T47D (cell line): Measurements from ENCODE around the gene NHERF2.
A peak's percentile ranks its signal among the peaks of the same experiment; 100 is the strongest.
"Not testable (repeated sequence)": the region's sequence is repeated elsewhere in the genome, so short reads cannot be mapped to it uniquely, and the experiment has no call there.

ENCODE experiments used
- DNase-seq, 2 experiments: peaks; one replicate each; pipeline versions ENCODE4 v3.0.0 to v3.0.0-alpha.2; 2011 to 2012; ENCODE audit warnings: low read depth in 1 of 2, low spot score in 1 of 2
- JUND ChIP-seq: IDR thresholded peaks from 2 replicates; pipeline ENCODE4 v1.6.1; 2012; ENCODE audit warnings: low read depth
- in situ Hi-C: cut with HindIII; loops from 2 replicates; pipeline ENCODE4 v1.10.0; 2016; ENCODE audit warnings: low sequenced_read_pairs, low pct_unique_long_range_greater_than_20kb

The NHERF2 gene

DNA sequence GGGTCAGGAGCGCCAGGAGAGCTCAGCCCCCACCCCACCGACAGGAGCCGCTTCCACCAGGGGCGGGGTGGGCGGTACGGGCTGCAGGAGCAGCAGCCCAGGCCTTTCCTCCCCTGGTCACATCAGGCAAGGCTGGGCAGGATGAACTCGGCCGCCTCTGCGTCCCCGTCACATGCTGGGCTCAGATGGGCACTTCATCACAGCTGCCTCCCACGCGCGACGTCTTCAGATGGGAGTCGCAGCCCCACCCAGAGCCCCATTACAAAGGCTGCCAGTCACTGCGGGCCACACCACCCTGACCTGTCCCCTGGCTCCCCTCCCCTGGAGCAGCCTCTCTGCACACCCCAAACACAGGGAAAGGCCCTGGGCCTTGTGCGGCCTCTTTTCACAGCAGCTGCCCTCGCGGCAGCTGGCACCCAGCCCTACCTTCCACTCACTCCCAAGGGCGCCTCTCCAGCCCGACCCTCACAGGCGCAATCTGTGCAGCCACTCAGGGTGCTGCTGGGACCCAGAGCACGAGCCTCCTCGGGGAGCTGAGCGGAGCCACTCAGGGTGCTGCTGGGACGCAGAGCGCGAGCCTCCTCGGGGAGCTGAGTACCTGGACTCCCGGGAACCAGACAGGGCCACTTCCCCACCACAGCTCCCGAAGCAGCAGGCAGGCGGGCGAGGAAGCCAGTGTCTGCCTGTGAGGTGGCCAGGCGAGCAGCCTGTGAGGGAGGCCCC lies 21.7 kb upstream of the NHERF2 start:
- no peak for DNase-seq
- in situ Hi-C loops: no loop called here
- TF ChIP-seq JUND: no peak

DNA sequence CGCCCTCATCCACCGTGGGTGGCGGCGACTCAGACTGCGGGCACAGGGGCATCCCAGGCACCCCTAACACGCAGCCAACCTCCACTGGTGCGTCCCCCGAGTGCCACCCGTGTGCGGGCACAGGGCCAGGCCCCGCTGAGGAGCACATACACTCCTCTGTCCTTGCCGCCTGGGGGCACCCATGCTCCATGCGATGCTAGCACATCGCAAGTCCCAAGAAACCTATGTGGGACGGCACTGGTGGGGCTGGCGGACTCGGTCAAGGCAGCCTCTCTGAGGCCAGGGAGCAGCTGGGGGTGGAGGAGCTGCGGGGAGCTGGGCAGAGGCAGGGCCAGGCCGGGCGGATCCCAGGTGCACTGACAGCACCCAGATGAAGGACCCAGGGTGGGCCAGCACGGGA lies 21.1 kb upstream of the NHERF2 start:
- in situ Hi-C loops: no loop called here
- no peak for TF ChIP-seq JUND
- DNase-seq: peak in 1 of 2 experiments; percentile 36

DNA sequence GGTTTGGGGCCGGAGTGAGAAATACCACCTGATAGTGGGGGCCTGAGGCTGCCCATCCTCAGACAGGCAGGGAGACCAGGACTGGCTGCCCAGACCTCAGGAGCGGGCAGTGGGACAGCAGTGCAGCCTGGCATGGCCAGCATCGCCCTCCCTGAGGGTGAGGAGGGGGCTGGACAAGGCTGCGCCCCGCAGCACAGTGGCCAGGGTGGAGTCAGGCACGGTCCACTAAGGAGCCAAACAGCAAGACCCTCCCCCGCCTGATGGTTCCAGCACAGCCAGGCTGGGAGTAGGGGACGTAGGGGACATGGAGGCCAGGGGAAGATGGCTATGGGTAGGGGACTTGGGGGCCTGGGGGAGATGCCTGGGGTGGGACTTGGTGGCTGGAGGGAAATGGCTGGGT lies 20.4 kb upstream of the NHERF2 start:
- in situ Hi-C loops: no loop called here
- DNase-seq: no peak
- TF ChIP-seq JUND: no peak

DNA sequence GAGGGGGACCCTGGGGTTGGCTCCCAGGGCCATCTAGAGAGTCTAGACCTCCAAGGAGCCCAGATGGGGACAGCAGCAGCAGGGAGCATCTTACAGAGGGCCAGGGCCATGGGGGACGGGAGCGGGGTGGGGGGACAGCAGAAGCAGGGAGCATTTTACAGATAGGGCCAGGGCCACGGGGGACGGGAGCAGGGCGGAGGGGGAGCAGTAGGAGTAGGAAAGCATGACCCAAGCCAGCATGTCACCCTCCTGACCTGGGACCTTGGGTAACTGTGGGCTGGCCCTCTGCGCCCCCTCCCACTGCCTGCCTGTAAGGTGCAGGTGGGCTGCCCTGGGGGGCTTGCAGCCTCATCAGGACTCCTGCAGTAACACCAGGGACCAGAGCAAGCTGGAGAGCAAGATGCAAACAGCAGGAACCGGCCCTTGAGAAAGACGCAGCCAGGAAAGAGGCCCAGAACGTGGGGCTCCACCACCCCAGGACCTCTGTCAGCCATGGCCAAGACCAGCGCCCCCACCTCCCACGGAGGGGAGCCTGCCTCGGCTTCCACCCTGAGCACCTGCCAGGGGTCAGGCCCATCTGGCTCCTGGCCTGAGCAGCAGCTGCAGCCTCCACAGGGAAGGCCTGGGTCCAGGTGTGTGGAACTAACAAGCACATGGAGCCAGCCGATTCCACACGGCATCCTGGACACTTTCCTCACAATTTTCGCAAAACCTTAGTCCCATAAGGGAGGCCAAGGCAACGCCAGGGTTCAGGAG lies 19.4 kb upstream of the NHERF2 start:
- in situ Hi-C loops: no loop called here
- TF ChIP-seq JUND: no peak
- no peak for DNase-seq

DNA sequence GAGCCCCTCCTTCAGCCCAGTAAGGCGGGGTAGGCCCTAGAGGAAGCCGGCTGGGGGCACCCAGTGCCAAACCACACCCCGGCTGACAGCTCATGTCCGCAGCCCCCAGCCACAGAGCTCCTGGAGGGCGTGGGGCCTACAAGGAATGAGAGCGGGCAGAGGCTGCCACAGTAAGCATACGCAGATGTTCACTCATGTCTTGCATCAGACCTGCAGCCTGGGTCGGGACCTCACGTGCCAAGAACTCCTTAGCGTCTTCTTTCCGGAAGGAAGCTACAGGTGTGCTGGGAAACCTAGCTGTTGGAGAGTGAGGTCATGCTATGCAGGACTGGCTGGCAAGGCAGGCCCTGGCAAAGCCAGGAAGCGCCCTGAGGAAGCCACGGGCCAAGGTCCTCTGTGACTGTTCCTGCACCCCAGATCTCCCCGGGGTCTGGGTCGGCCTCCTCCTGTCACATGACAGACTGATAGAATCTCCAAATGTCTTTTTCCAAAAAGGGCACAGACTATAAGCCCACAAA lies 18.6 kb upstream of the NHERF2 start:
- DNase-seq: peak in 1 of 2 experiments; percentile 74
- in situ Hi-C loops: no loop called here

DNA sequence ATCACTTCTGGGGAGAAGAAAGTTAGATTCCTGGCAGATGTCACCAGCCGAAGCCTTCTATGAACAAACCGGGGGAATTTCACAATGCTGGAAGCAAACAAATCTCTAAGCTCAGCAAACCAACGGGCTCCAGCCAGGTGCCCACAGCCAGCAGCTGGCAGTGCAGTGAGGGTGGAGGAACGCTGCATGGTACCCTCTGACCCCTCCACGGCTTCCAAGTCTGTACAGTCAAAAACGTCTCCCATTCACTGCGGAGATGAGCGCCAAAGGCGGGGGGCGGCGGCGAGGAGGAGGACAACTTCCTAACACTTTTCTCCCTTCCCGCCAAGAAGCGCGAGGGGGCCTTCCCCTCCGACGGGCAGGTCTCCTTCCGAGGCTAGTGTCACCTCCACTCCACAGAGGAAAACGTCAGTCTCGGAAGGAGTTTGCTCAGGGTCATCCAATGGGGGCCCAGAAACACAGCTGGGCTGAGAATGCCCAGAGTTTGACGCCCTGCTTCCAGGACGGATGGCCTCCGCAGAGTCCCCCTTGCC lies 18.0 kb upstream of the NHERF2 start:
- DNase-seq: peak in 1 of 2 experiments; percentile 63
- no peak for TF ChIP-seq JUND
- in situ Hi-C loops: no loop called here

More for the DNA sequence above, 18.6 kb upstream of the NHERF2 start:
- TF ChIP-seq JUND: no peak

DNA sequence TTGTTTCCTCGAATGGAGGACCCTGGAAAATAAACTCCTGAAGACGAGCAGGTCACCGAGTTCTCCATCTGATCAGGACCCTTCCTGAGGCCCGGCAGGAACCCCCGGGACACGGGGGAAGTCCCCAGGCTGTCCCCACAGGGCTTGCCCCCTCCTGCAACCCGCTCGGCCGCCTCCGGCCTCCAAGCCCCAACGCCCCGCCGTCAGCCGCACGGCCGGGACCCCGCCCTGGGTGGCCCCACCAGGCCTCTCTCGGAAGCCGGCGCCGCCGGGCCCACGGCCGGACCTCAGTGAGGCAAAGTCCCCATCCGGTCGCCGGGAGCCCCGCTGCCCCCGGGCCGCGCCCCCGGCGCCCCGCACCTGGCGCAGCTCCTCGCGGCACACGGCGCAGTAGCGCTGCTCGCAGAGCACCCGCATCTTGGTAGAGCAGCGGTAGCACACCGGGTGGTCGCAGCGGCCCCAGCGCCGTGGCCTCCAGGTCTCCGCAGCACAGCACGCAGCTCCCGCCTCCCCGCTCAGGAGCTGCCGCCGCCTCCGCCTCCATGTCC lies 17.5 kb upstream of the NHERF2 start:
- no peak for DNase-seq
- TF ChIP-seq JUND: no peak
- in situ Hi-C loops: no loop called here

DNA sequence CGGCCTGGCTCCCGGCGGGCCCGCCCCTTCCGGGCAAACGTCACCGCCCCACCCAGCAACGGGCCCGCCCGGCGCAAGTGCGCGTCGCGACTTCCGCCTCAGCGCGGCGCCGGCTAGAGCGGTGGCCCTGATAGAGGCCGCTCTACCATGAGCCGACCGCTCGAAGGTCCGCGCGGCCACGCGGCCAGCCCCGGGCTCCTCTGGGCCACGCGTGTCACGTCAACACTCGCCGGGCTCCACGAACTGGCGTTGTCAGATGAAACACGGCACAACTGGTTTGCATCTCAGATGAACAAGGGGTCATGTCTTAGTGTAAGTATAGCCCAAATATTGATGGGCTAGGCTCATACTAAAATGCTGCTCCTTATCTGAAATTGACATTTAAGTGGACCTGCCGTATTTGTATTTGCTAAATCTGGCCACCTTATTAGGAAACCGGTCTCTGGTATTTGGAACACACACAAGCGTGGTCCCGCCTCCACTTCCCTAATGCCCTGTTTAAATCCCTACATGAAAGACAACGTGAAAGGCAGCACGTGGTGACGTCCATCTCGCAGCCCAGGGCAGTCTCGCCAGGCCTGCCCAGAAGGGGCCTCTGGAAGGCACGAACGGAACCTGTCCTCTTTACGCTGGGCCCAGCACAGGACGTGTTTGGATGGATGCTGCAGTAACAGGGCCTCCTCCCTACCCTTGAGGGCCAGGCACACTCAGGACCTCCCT lies 16.8 kb upstream of the NHERF2 start, which contains the start of gene ZNF598:
TSS of gene ZNF598 (minus strand) at position 31 of the 720 bp plus-strand sequence.
- no peak for TF ChIP-seq JUND
- DNase-seq: peak; percentile 86 to 90
- in situ Hi-C loops: no loop called here

DNA sequence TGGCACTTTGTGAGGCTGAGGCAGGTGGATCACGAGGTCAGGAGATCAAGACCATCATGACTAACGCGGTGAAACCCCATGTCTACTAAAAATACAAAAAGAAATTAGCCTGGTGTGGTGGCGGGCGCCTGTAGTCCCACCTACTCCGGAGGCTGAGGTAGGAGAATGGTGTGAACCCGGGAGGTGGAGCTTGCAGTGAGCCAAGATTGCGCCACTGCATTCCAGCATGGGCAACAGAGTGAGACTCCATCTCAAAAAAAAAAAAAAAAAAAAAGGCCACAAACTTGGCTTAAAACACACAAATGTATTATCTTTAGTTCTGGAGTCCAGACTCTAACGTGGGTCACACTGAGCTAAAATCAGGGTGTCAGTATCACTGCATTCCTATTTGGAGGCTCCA lies 15.0 kb upstream of the NHERF2 start:
- in situ Hi-C loops, DNase-seq: not testable (repeated sequence)

DNA sequence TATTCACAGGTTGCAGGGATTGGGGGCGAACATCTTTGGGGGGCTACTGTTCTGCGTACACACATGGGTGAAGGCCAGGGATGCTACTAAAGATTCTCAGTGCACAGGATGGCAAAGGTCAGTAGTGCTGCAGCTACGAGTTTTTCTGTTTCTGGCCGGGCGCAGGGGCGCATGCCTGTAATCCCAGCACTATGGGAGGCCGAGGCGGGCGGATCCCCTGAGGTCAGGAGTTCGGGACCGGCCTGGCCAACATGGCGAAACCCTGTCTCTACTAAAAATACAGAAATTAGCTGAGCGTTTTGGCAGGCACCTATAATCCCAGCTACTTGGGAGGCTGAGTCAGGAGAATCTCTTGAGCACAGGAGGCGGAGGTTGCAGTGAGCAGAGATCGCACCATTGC lies 13.2 kb upstream of the NHERF2 start:
- DNase-seq: no peak
- in situ Hi-C loops: no loop called here
- no peak for TF ChIP-seq JUND

DNA sequence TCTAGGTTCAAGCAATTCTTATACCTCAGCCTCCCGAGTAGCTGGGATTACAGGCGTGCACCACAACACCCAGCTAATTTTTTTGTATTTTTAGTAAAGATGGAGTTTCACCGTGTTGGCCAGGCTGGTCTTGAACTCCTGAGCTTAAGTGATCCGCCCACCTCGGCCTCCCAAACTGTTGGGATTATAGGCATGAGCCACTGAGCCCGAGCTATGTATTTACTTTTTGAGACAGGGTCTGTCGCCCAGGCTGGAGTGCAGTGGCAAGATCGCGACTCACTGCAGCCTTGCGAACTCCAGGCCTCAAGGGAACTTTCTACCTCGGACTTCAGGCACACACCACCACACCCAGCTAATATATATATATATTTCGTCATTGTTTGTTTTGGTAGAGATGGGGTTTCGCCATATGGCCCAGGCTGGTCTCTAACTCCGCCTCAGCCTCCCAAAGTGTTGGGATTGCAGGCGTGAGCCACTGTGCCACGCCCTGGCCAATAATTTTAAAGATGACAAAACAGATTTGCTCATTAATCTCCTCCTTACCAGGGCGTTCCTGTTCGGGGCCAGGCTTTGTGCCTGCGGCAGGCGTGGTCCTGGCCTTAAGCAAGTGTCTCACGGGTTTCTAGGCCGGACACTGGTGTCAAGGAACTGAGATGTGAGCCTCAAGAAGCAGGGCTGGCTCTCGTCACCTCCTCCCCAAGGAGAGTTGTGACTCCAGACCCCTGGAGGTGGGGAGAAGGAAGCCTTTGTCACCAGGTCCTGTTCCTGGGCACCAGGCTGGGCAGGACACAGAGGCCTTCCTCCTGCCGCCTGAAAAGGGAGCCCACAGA lies 11.4 kb upstream of the NHERF2 start:
- DNase-seq: peak in 1 of 2 experiments; percentile 86
- no peak for TF ChIP-seq JUND
- in situ Hi-C loops: no loop called here

DNA sequence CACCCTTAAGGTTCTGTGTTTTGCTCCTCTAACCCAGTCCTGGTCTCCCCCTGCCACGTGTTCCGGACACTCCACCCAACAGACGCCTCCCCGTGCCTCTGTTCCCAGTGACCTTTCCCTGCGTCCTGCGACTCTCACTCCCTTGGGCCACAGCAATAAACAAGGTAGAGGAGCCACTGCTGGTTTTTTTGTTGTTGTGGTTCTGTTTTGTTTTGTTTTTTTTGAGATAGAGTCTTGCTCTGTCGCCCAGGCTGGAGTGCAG lies 10.8 kb upstream of the NHERF2 start:
- no peak for TF ChIP-seq JUND
- in situ Hi-C loops: no loop called here
- DNase-seq: no peak
